SK-N-MC (cell line): ENCODE data around the gene CDIP1.

Experiments
- EZH2 ChIP-seq: fragments of 200-600 bp; sonication (generic); IDR thresholded peaks from one replicate; pipeline ENCODE4 v1.6.1; 2017; ENCODE audit warnings: antibody characterized with exemption
- POLR2AphosphoS5 ChIP-seq: IDR thresholded peaks from 2 replicates; pipeline ENCODE4 v1.6.1; 2012; ENCODE audit warnings: mild to moderate bottlenecking, low read depth, low read length, borderline replicate concordance

- TF ChIP-seq EZH2 (no peak), POLR2AphosphoS5 (no peak)
Observed at GRCh38 chr16:4486126-4486893, 52.3 kb downstream of the CDIP1 start.
